Measurements from ENCODE around the gene ATP23.

Gene ATP23

DNA sequence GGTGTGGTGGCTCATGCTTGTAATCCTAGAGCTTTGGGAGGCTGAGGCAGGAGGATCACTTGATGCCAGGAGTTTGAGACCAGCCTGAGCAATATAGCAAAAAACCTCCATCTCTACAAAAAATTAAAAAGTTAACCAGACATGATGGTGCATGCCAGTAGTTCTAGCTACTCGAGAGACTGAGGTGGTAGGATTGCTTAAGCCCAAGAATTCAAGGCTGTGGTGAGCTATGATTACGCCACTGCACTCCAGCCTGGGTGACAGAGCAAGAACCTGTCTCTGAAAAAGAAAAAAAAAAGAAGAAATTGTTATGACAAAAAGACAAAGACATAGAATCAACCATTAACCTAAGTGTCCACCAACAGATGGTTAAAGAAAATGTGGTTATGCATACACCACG lies 2.1 kb upstream of the ATP23 start:
- ChIA-PET POLR2A (no interaction called here), CTCF (no interaction called here)
- no peak overlapping the region for H3K4me3 ChIP-seq (ENCODE audit: low read depth, low read length)
- DNase-seq (ENCODE audit: low read depth, low spot score): no peak
- TF ChIP-seq, protein P1, sequence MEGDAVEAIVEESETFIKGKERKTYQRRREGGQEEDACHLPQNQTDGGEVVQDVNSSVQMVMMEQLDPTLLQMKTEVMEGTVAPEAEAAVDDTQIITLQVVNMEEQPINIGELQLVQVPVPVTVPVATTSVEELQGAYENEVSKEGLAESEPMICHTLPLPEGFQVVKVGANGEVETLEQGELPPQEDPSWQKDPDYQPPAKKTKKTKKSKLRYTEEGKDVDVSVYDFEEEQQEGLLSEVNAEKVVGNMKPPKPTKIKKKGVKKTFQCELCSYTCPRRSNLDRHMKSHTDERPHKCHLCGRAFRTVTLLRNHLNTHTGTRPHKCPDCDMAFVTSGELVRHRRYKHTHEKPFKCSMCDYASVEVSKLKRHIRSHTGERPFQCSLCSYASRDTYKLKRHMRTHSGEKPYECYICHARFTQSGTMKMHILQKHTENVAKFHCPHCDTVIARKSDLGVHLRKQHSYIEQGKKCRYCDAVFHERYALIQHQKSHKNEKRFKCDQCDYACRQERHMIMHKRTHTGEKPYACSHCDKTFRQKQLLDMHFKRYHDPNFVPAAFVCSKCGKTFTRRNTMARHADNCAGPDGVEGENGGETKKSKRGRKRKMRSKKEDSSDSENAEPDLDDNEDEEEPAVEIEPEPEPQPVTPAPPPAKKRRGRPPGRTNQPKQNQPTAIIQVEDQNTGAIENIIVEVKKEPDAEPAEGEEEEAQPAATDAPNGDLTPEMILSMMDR (IDR thresholded peaks at IDR 0.05; ENCODE audit: insufficient read depth, low read length, missing control alignments): no peak

DNA sequence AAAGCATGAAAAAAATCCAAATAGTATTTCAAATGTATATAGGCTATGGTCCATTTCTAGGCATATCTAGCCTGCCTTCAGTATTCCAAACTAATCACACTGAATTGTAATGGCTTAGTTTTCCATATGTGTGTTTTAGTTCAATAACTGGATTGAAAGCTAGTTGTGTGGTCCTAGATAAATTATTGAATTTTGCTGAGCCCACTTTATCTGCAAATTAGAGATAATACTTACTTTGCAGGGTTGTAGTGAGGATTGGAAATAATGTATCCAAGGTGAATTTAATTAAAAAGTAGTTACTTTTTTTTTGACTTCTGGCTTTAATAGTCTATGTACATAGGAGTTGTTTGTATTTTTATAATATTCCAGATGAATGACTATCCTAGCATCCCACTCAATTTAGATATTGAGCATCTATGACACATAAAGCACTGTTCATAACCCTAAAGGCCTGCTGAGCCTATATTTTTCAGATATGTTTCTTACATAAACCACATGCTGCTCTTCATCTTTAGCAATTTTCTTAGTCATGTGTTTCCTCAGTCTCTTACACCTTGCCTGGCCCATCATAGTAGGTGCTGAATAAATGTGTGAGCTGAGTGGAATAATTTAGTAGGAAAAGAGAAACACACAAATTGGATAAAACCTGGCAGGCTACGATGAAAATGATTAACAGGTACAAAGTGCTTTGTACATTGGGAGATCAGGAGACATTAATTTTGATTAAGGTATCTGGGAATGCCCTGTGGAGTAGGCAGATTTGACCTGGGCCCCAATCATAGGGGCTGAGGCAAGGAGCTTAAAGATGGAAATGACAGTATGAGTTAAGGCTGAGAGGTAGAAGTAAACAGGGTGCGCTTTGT lies 1.1 kb upstream of the ATP23 start:
- DNase-seq (ENCODE audit: low read depth, low spot score): no peak
- ChIA-PET CTCF (interaction anchor here (1.8 kb wide), 1 partner anchor 184 kb away, joined by 4 read pairs; no protein-coding TSS in a partner anchor), POLR2A (interaction anchor here (1.0 to 1.3 kb wide), 2 partner anchors 19 to 43 kb away, joined by 4 to 5 read pairs; no protein-coding TSS in a partner anchor)
- TF ChIP-seq, protein P1 (IDR thresholded peaks at IDR 0.05; ENCODE audit: insufficient read depth, low read length, missing control alignments): no peak
- H3K4me3 ChIP-seq (ENCODE audit: low read depth, low read length): peak overlapping the region; percentile 80; the same call in 1 of the 2 replicates

DNA sequence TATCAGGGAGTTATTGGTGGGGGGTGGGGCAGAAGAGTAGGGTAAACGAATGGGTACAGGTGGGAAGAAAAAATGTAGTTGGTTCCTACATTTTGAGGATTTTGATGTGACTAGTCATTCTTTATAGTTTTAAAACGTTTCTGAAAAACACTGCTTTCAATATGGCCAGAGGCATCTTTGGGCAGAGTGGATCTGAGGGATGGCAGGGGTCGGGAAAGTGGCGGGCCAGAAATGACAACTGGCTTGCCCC lies 527 bp upstream of the ATP23 start:
- DNase-seq (ENCODE audit: low read depth, low spot score): no peak
- TF ChIP-seq, protein P1 (IDR thresholded peaks at IDR 0.05; ENCODE audit: insufficient read depth, low read length, missing control alignments): no peak
- peak overlapping the region; percentile 80 for H3K4me3 ChIP-seq (ENCODE audit: low read depth, low read length)
- CTCF ChIA-PET: interaction anchor here (1.8 kb wide), 1 partner anchor 184 kb away, joined by 4 read pairs; no protein-coding TSS in a partner anchor
- POLR2A ChIA-PET: interaction anchor here (1.0 to 1.3 kb wide), 2 partner anchors 19 to 44 kb away, joined by 4 to 5 read pairs; no protein-coding TSS in a partner anchor

DNA sequence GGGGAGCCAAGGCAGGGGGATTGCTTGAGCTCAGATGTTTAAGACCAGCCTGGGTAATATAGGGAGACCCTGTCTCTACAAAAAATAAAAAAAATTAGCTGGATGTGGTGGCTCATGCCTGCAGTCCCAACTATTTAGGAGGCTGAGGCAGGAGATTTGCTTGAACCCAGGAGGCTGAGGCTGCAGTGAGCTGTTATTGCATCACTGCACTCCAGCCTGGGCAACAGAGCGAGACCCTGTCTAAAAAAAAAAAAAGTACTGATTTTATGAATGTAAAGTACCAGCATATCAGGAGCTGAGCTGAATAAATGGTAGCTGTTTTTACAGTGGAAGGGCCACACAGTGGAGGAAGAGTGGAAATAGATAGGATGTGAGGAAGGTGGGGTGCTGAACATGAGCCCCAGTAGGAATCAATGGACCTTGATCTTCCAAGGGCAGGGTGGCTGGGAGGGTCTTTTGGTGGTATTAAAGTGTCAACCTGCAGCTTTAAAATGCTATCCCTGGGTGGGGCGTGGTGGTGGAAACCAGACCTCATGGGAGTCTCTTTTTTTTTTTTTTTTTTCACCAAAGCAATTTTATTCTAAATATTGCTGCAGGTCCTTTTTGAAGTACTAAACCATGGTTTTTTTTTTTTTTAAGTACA lies 2.2 kb downstream of the ATP23 start:
- no peak for DNase-seq (ENCODE audit: low read depth, low spot score)
- TF ChIP-seq, protein P1 (IDR thresholded peaks at IDR 0.05; ENCODE audit: insufficient read depth, low read length, missing control alignments): no peak
- H3K4me3 ChIP-seq (ENCODE audit: low read depth, low read length): no peak overlapping the region
- ChIA-PET POLR2A (no interaction called here), CTCF (no interaction called here)

DNA sequence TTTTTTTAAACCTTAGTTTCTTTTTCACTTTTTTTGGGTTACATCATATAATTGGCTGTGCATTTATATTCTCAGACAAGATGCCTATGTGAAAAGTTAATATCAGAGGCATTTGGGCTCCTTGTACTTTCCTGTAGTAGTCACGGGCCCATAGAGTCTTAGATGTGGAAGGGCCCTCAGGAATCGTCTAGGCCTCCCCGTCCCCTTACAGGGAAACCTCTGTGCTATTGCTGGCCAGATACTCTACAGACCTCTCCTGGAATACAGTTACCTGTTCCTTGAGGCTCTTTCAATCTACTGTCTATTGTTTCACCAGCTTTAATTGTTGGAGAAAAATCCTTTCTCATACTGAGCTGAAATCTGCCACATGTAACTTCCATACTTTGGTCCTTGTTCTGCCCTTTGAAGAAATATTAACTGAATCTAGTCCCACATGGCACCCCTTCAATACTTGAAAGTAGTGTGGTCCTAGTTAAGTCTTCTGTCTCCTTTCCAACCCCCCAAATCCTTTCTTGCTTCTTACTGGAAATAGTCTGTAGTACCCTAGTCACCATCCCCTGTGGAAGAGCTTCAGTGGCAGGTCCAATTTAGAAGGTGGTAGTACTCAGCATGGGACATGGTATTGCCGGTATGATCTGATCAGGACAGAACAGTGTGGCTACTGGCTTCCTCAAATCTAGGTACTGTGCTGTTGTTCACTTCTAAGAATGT lies 3.1 kb downstream of the ATP23 start:
- TF ChIP-seq, protein P1 (IDR thresholded peaks at IDR 0.05; ENCODE audit: insufficient read depth, low read length, missing control alignments): no peak
- ChIA-PET POLR2A (no interaction called here), CTCF (no interaction called here)

DNA sequence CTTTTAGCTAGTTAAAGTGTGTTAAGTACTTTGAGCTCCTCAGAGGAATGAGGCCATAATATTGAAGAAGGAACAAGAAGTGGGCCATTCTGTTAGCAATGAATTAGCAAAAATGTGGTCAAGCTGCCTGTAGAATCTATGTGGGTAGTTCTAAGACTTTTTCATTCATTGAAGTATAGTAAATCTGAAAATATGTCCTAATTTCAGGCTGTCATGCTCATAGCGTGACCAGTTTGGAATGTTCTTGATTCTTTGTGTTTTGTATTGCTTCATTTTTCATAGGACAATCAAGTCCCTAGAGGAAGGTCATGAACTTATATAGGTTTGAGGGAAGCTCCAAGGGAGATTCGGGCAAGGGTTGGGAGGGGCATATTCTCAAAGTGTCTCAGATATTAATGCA lies 11.4 kb downstream of the ATP23 start:
- DNase-seq (ENCODE audit: low read depth, low spot score): no peak
- TF ChIP-seq, protein P1 (IDR thresholded peaks at IDR 0.05; ENCODE audit: insufficient read depth, low read length, missing control alignments): no peak
- ChIA-PET CTCF (no interaction called here), POLR2A (no interaction called here)
- H3K4me3 ChIP-seq (ENCODE audit: low read depth, low read length): no peak overlapping the region

More for the DNA sequence above, 3.1 kb downstream of the ATP23 start:
- no peak overlapping the region for H3K4me3 ChIP-seq (ENCODE audit: low read depth, low read length)
- no peak for DNase-seq (ENCODE audit: low read depth, low spot score)

Data from AG04449 (cell line).